Fibroblast of lung (primary cell): Measurements from ENCODE around the gene SMARCA2.

Experiments
- EZH2 ChIP-seq: IDR thresholded peaks from 2 replicates; pipeline ENCODE4 v1.5.1; 2012; ENCODE audit warnings: low read length, control low read depth, mild to moderate bottlenecking; ENCODE audit errors: missing control alignments
- TF ChIP-seq, protein P1 (sequence below), 2 donors: IDR thresholded peaks in 1 of 2; conservative IDR thresholded peaks in 1 of 2; 1 replicate in 1 of 2; 2 replicates in 1 of 2; pipeline ENCODE4 v1.5.1; 2011 to 2012; ENCODE audit warnings: low read length in 2 of 2, control low read depth in 1 of 2, inconsistent platforms in 1 of 2, low read depth in 1 of 2, mild to moderate bottlenecking in 1 of 2

DNA sequence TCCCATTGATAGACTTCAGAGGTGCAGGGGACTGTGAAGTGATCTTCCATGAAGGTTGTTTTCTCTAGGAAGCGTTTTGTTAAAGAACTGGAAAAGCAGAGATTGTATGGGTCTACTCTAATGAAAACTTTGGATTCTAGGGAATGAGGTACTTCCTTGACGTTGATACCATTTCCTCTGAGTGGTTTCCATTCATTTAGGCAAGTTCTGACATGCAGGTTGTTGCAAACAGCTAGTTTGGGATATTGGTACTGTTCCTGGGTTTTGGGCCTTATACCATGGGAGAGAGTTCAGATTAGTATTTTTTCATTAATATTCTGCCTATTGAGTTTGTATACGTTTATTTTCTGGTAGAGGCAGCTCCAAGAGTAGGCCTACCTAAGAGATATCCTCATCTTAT is 25.7 kb downstream of the SMARCA2 start:
- TF ChIP-seq, protein P1, sequence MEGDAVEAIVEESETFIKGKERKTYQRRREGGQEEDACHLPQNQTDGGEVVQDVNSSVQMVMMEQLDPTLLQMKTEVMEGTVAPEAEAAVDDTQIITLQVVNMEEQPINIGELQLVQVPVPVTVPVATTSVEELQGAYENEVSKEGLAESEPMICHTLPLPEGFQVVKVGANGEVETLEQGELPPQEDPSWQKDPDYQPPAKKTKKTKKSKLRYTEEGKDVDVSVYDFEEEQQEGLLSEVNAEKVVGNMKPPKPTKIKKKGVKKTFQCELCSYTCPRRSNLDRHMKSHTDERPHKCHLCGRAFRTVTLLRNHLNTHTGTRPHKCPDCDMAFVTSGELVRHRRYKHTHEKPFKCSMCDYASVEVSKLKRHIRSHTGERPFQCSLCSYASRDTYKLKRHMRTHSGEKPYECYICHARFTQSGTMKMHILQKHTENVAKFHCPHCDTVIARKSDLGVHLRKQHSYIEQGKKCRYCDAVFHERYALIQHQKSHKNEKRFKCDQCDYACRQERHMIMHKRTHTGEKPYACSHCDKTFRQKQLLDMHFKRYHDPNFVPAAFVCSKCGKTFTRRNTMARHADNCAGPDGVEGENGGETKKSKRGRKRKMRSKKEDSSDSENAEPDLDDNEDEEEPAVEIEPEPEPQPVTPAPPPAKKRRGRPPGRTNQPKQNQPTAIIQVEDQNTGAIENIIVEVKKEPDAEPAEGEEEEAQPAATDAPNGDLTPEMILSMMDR (conservative IDR thresholded peaks at IDR 0.05 in 1 of 2, IDR thresholded peaks at IDR 0.05 in 1 of 2; ENCODE audit: low read depth in 1 of 2, low read length in 2 of 2) = no peak
- TF ChIP-seq EZH2 = no peak
